HFFc6 (cell line): ENCODE results near the gene RCSD1. TPM values are rescaled to one million over a fixed set of nuclear protein-coding genes. Genes with fewer than 3 reads are reported as not detected.

Experiments used
- DNase-seq: peaks from one replicate; pipeline ENCODE4 v3.0.0-alpha.2; 2018
- H3K27ac Mint-ChIP-seq: 2 replicates; pipeline ENCODE4 v1.8.0; 2020; ENCODE audit warnings: mild to moderate bottlenecking, mixed read lengths
- H3K27me3 Mint-ChIP-seq: 2 replicates; pipeline ENCODE4 v1.8.0; 2021; ENCODE audit warnings: mild to moderate bottlenecking, moderate library complexity, mixed read lengths; ENCODE audit not compliant: insufficient read depth
- H3K36me3 Mint-ChIP-seq: 2 replicates; pipeline ENCODE4 v1.8.0; 2021; ENCODE audit warnings: low read depth, mixed read lengths
- H3K4me1 Mint-ChIP-seq: 2 replicates; pipeline ENCODE4 v1.8.0; 2020; ENCODE audit warnings: low read depth, mixed read lengths
- H3K4me3 Mint-ChIP-seq: 2 replicates; pipeline ENCODE4 v1.8.0; 2020; ENCODE audit warnings: mild to moderate bottlenecking, moderate library complexity, mixed read lengths
- H3K9me3 Mint-ChIP-seq: 2 replicates; pipeline ENCODE4 v1.8.0; 2020; ENCODE audit warnings: mild to moderate bottlenecking, mixed read lengths
- CTCF ChIP-seq: fragments of 200-600 bp; sonication (generic); IDR thresholded peaks from 2 replicates; pipeline ENCODE4 v1.5.0; 2021; ENCODE audit warnings: antibody characterized with exemption, mild to moderate bottlenecking
- total RNA-seq, 6 experiments: library from RNA; stranded (reverse); fragmentation: NEBNext Ultra II Directional; extraction: Animal tissue kit (Norgen Biotek cat#: 25700); gene quantifications; 2 replicates in 1 of 6; 3 replicates in 5 of 6; pipeline ENCODE4 v1.2.3, GENCODE V29; 2021

The RCSD1 gene
- total RNA-seq, 6 experiments from 2014 or later = not detected

GRCh38 chr1:167670563-167670962 lies 40.5 kb downstream of the RCSD1 start:
- Mint-ChIP-seq H3K27me3 (peaks cover 29% of the 10 kb centered on the region), H3K9me3 (no peaks in the 10 kb centered on the region), H3K4me1 (peaks cover 11% of the 10 kb centered on the region), H3K4me3 (no peak overlapping the region), H3K36me3 (no peaks in the 10 kb centered on the region), H3K27ac (no peak overlapping the region)
- DNase-seq = no peak
- TF ChIP-seq CTCF = no peak

GRCh38 chr1:167671727-167672511 lies 41.9 kb downstream of the RCSD1 start:
- Mint-ChIP-seq H3K27ac (no peak overlapping the region), H3K4me1 (peaks cover 1% of the 10 kb centered on the region; the same call in 1 of the 2 replicates), H3K4me3 (no peak overlapping the region), H3K36me3 (no peaks in the 10 kb centered on the region), H3K9me3 (no peaks in the 10 kb centered on the region), H3K27me3 (peaks cover 38% of the 10 kb centered on the region)
- TF ChIP-seq CTCF = no peak
- DNase-seq = no peak

- H3K4me3 Mint-ChIP-seq = no peak overlapping the region
- TF ChIP-seq CTCF = no peak
- no peak for DNase-seq
- H3K9me3 Mint-ChIP-seq = no peaks in the 10 kb centered on the region
- H3K4me1 Mint-ChIP-seq = no peaks in the 10 kb centered on the region
- H3K36me3 Mint-ChIP-seq = no peaks in the 10 kb centered on the region
- H3K27ac Mint-ChIP-seq = no peak overlapping the region
- H3K27me3 Mint-ChIP-seq = peaks cover 44% of the 10 kb centered on the region
Observed at GRCh38 chr1:167672831-167673230, 42.8 kb downstream of the RCSD1 start.

GRCh38 chr1:167673265-167673664 lies 43.2 kb downstream of the RCSD1 start:
- Mint-ChIP-seq H3K27ac (no peak overlapping the region), H3K4me3 (no peak overlapping the region)
- DNase-seq = no peak

GRCh38 chr1:167674156-167674555 lies 44.1 kb downstream of the RCSD1 start:
- Mint-ChIP-seq H3K4me3 (no peak overlapping the region), H3K27me3 (peaks cover 46% of the 10 kb centered on the region), H3K36me3 (no peaks in the 10 kb centered on the region), H3K27ac (no peak overlapping the region), H3K9me3 (no peaks in the 10 kb centered on the region), H3K4me1 (no peaks in the 10 kb centered on the region)
- no peak for TF ChIP-seq CTCF
- DNase-seq = no peak

More at GRCh38 chr1:167673265-167673664, 43.2 kb downstream of the RCSD1 start:
- Mint-ChIP-seq H3K27me3 (peaks cover 46% of the 10 kb centered on the region), H3K4me1 (no peaks in the 10 kb centered on the region), H3K36me3 (no peaks in the 10 kb centered on the region), H3K9me3 (no peaks in the 10 kb centered on the region)
- no peak for TF ChIP-seq CTCF
